Right renal cortex interstitium (tissue), 3 donors: Measurements from ENCODE around the gene SLC36A3. TPM values are rescaled to one million over a fixed set of nuclear protein-coding genes. Genes with fewer than 3 reads are reported as not detected.
"Not testable (repeated sequence)": the region's sequence is repeated elsewhere in the genome, so short reads cannot be mapped to it uniquely, and the experiment has no call there.

ENCODE experiments used
- DNase-seq, 3 donors: peaks; one replicate each; pipeline ENCODE4 v3.0.0-alpha.2; 2013; ENCODE audit warnings: low read depth in 3 of 3, low spot score in 2 of 3
- polyA plus RNA-seq, 3 donors: library from polyadenylated mRNA; unstranded; fragments of 120-200 nt; gene quantifications; one replicate each; pipeline ENCODE4 v1.2.1, GENCODE V29; 2013; ENCODE audit not compliant: insufficient read length in 3 of 3

SLC36A3 gene
- not detected for polyA plus RNA-seq

DNA sequence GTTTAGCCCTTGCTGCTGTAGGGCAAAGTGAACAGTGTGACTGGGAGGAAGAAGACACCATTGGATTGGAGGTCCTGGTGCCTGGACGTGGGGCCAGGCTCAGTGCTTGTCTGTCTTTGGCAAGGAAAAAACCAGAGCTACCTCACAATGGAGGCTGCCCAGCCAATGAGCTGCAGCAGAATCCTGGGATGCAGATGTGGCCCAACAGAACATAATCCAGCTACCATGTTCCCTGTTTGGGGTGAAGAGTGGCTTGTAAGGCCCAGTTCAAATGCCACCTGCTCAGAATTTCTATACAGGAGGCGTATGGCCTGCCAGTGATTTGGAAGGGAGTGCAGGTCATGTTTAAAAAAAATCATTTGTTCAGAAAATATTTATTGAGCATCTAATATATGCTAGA lies at the start of gene SLC36A3:
Gene SLC36A3 (minus strand): TSS at position 101 of the 400 bp plus-strand sequence. CDS start 412 bp downstream, outside the sequence.
- DNase-seq = no peak

DNA sequence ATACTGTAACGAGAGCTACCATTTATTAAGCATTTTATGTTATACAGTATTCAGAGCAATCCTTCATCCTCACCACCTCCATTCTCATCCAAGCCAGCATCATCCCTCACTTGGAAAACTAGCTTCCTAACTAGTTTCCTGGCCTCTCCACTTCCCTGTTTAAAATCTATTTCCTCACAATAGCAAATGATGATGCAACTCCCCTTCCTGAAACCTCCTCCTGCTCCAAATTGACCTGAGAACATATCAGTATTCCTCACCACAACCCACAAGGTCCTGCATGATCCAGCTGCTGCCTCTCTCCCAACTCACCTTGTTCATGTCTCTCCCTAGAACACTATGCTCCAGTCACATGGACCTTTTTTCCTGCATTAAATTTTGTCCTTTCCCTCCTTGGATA lies 48.1 kb upstream of the SLC36A3 start:
- DNase-seq = no peak

DNA sequence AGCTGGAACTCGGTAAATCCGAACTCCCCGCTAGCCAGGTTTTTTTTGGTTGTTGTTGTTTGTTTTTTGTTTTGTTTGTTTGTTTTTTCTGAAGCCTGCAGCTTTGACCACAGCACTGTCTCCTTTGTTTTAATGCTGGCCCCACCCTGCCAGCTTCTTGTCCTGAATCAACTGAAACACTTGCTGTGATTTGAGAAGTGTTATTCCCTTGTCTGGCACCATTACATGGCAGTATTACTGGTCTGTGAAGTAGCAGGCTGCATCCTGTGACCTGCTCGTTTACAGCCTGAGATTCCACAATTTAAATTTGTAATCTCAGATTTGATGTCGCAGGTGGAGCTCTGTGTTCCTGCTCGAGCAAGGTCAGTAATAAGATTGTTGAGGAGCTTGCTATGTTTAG lies 45.2 kb upstream of the SLC36A3 start:
- no peak for DNase-seq

DNA sequence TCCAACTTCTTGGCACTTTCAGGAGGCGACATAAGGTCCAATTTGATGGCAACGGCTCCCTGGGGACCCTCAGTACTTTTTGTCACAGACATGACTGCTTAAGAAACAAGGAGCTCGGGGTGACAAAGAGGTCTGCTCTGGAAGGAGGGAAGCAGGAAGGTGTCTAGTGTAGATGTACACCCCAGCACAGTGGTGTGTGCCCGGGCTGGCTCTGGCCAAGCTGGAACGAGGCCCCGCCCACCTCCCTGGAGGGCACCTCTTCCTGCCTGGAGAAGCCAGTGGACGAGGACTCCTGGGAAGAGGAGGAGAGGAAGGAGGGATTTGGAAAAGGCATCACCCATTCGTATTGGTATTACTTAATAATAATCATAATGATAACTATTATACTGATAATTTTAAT lies 43.8 kb upstream of the SLC36A3 start, which contains the start of gene SLC36A2:
Gene SLC36A2 (minus strand): TSS at position 191 of the 400 bp plus-strand sequence. CDS start 99 bp downstream, at position 92.
- no peak for DNase-seq

DNA sequence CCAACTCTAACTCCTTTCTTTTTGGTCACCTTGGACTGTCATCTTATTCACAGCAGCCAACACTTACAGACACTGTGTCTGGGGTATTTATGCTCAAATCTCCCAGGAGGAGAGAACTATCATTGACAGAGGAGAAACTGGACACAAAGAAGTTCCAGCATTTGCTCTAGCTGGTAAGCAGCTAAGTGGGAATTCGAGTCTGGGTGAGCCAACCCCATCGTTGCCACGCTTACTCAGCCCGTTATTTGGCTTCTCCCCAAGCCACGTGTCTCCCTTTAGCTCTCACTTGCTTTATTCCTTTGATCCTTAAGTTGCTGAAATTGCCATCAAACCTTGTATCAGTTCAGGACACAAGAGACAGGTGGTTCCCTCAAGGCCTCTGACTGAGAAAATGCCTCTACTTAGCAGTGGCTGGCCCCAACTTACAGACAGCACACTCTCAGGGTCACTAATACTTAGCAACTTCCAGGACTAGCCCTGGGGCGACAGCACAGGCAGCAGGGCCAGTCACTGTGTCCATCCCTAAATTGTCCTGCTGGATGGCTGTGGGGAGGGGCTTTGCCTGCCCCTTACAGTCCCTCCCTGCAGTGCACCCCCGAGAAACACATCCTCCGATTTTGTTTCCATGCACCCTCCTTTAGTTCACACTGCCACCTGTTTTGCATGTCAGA lies 42.4 kb upstream of the SLC36A3 start:
- DNase-seq = no peak

DNA sequence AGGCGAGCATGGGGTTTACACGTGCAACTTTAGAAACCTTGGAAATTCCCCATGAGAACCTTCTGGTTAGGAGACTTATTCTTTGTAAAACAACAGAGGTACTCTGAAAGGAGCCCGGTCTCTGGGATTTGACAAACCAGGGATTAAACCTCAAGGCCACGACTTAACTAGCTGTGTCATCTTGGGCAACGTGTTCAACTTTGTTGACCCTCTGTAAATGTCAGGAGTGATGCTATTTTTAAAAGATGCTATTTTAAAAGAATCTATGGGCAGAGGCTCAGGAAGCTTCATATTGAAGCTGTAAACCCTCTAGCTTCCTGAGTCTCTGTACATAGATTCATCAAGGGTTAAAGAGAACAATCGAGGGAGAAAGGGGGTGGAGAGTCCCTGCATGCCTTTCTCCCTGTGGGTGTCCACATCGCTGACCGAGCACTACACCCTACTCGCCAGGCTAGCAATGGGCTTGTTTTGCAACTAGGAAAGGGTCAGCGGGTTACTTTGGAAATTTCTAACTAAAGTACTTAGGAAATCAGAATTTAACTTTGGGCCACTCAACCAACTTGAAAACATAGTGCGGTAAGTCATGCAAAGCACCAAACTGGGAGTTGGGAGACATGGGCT lies 41.7 kb upstream of the SLC36A3 start:
- no peak for DNase-seq

DNA sequence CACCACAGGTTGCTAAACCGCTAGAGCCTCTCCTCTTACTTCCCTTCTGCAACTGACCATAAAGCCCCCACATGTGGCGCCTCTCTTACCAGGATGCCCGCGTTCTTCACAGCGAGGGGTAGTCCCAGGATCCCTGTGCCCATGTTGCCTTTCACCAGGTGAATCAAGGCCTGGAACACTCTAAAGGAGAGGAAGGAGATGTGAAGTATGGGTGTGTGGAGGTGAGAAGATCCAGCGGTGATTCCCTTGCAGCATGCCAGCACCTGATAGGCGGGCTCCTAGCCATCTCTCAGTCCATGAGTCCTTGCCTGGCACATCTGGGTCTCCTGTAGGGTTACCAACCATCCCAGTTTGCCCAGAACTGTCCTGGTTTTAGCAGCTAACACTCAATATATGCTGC lies 40.5 kb upstream of the SLC36A3 start:
- DNase-seq = no peak

DNA sequence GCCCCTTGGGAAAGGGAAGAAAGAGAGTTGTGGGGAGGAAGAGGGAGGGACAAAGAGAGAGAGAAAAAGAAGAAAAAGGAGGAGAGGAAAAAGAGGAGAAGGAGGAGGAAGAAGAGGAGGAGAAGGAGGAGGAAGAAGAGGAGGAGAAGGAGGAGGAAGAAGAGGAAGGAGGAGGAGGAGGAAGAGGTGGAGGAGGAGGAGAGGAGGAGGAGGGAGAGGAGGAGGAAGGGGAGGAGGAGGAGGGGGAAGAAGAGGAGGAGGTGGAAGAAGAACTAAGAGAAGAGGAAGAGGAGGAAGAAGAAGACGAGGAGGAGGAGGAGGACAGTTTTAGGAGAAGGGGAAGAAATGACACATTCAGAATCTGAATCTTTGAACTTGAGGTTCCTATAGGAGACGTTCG lies 36.4 kb upstream of the SLC36A3 start:
- no peak for DNase-seq

DNA sequence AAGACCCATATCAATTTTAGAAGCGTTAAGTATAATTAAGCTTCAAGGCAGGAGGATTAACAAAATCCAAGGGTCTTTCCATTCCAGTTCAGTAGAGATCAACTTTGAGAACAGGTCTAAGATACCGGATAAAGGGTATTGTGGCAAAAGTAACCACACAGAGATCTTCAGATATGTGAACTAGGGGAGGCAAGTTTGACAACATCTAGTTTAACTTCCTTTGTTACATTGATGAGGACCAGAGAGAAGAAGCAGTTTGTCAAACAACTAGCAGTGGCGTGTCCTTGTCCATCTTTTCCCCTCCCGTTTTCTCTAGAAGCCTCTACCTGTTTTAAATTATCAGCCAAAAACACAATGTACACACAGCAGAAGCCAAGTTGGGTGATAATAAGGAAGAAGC lies 35.2 kb upstream of the SLC36A3 start:
- DNase-seq = no peak

DNA sequence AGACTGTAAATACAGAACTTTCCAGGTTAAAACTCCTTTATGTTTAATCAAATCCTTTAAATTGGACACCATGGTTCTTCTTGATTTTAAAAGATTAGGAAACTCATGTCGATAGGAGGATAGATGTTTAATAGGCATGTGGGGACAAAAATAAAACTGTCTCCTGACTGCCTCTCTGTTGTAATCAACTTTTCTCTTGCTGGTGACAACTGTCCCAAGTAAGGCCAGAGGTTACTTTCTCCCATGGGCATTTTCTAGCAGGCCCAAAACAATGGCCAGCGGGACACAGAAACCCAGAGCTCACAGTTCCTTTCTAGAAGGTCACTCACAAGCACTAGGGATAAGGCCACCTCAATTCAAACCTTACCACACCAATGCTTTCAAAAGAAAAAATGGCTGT lies 29.3 kb upstream of the SLC36A3 start:
- no peak for DNase-seq

DNA sequence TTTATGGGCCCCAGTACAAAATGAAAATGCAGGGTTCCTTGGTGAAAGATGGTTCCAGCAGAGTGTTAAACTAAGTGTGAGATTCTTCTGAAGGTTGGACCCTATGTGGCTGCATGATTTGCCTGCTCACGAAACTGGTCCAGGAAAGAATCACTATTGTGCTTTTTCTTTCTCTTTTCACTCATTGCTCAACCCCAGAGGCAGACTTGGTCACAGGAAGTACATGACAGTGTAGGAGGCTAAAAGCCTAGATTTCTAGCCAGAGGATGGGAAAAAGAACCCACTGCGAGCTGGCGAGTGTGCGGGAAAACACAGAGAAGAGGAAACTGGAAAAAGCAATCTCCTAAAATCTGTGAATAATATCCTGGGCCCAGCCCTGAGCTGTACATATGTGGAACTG lies 25.2 kb upstream of the SLC36A3 start:
- no peak for DNase-seq

DNA sequence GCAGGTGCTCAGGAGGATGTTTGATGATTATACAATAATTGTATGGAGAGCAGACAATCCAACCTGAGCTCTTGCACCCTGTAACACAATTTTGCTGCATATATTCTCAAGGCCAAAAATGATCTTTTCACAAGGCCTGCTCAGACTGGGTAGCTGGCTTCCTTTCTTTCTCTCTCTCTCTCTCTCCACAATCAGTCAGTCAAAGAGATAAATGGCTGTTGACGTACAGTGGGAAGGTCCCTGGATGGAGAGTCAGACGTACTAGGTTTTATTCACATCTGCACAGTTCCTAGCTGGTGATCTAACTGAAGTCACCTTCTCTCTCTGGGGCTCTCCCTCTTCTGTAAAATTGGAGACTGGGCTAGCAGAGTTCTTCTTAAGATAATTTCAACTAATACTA lies 24.0 kb upstream of the SLC36A3 start:
- DNase-seq = no peak

DNA sequence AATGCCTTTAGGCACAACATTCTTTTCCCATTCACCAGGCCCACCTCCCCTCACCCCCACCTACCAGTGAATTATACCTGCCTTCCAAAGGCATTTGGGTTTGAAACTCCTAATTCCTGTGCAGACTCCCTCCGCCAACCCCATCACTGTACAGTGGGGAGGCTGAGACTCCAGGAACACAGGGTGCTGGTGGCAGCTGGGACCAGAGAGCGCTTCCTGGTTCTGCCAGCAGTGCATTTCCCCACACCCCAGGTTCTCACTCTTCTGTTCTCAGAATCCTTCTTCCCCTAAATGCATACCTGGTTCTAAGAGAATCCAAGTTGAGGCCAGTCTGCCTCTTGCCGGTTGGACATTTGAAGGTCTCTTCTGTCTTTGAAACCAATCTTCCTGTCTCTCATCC lies 22.7 kb upstream of the SLC36A3 start:
- DNase-seq = no peak

DNA sequence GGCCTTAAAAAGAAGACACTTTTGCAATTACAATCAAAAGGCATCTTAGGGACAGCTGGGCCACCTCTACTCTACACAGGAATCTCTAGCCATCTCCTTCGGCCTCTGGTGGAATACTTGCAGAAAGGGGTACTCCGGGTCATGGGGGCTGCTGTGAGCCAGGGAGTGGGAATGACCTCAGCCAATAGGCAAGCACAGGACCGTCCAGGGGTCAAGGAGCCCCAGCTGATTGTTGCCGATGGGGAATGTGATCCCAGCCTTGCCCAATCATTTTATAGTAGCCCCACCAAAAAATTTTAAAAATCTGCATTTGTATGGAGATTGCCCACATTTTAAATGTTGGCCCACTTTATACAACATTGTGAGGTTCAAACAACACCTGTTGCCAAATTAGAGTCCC lies 16.9 kb upstream of the SLC36A3 start:
- DNase-seq = no peak

DNA sequence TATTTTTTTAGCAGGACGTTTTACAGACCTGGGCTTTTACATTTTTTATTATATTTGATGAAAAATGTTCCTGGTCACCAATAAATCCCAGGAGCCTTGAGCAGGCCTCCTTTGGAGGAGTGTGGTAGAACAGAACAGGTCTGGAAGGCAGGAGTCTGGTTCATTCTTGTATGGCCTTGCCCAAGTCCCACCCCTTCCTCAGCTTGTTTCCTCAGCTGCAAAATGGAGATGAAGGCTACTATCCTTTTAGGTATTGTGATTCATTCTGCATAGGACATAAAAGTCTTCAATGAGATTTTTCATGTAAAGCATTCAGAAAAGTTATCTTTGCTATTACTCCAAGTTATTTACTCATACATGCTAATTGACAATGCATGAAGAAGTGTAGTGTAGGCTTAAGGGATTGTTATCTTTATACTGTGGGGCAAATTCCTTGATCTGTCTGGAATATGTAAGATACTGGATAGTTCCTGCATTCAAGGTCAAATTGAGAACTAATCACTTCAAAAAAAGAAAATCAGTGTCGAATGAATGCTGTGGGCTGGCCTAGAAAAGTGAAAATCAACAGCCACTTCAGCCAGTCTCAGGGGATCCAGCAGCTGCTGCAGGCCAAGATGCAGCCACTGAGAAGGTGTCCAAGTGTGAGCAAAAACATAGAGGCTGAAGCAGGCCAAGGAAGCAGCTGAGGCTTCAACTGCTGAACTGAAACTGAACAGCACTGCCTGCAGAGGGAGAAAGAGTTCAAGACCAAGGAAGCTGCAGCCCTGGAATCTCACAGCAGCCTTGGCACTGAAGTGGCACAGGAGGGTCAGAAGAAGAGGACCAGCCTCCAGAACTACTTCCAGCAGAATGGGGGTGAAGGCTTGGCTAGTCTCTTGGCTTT lies 15.5 kb upstream of the SLC36A3 start:
- DNase-seq = no peak

DNA sequence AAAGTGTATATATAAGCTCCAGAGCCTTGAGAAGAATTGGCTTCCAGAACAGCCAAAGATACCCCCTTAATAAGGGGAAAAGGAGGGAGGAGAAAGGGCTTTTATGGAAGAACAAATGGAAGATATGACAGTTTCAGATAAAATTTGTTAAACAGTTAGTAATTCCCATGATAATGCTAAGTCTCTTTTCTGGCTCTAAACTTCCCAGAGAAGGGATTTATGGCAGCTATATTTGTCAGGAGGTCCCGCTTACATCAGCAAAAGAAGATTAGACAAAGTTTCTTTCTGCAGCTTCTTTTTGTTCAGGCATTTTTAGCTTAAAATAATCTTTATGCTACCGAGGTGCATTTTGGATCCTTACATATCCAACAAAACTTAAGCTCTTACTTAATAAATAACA lies 14.3 kb upstream of the SLC36A3 start:
- DNase-seq = no peak

DNA sequence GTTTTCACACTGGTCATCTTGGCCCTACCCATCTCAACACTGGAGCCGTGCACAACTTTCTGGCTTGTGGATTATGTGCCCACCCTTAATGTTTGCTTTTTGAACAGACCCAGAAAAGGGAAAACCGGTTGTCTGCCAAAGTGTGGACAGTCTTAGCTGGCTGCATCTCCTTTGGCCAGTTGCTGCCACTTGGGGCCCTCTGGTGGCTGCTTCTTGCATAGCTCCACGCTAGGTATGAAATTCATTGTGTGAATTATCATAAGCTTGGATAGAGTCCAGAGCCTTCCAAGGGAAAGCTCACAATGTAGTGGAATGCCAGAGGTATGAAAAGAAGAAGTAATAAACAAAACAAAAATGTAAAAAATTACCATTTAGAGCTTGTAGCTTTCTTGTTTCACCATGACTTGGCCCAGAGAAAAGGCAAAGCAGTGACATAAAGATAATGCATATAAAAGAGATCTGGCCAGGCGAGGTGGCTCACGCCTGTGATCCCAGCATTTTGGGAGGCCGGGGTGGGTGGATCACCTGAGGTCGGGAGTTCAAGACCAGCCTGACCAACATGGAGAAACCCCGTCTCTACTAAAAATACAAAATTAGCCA lies 12.5 kb upstream of the SLC36A3 start:
- DNase-seq = peak; percentile 32 to 41 (median 40)

DNA sequence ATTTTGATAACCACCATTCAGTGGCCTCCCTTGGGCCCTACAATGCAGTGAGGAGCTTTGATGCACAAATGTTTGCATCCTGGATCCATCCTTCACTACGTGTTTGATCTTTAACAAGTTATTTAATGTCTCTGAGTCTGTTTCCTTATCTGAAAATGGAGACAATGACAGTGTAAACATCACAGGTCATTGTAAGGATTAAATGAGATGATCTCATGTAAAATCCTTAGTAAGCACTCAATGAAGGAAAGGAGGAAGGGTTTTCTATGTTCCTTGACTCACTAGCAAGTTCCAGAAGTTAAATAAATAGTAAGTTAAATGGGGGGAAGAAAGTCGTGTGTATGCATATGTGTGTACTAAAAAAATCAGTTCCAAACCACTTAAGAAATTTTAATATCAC lies 9.8 kb upstream of the SLC36A3 start:
- DNase-seq = no peak

DNA sequence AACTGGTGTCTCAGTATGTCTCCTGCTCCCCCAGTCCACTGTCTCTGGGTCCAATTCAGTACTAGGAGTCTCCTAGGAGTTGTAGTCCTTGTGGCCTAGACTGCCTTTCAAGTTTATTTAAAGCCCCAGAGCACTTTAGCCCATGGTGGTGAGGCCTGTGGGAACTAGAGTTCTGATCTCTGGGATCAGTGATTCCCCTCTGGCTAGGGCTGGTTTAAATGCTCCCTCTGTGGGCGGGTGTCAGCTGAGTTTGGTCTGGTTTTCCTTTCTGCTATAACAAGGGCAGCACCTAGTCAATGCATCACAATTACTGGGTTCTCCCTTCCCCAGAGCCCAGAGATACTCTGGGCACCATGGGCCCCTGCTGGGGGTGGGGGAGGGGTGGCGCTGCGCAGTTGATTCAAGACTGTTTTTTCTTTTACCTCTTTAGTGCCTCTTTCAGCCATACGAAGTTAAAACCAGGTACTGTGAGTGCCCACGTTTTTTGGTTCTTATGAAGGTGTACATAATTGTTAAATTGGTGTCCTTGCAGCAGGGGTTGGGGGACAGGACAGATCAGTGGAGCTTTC lies 9.3 kb upstream of the SLC36A3 start:
- DNase-seq = no peak

DNA sequence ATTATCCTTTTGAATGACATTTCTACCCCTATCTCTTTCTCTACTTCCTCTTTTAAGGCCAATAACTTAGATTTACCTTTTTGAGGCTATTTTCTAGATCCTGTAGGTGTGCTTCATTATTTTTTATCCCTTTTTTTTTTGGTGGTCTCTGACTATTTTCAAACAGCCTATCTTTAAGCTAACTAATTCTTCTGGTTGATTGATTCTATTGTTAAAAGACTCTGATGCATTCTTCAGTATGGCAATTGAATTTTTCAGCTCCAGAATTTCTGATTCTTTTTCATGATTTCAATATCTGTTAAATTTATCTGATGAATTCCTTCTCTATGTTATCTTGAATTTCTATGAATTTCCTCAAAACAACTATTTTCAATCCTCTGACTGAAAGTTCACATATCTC lies 7.4 kb upstream of the SLC36A3 start:
- no peak for DNase-seq

DNA sequence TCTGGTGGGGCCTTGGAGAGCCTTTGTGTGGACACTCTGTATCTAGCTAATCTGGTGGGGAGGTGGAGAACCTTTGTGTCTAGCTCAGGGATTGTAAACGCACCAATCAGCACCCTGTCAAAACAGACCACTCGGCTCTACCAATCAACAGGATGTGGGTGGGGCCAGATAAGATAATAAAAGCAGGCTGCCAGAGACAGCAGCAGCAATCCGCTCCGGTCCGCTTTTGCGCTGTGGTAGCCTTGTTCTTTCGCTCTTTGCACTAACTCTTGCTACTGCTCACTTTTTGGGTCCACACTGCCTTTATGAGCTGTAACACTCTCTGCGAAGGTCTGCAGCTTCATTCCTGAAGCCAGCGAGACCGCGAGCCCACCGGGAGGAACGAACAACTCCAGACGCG lies 6.3 kb upstream of the SLC36A3 start:
- DNase-seq = not testable (repeated sequence)
